SK-N-SH (cell line): ENCODE measurements around the gene ASB7. TPM values are rescaled to one million over a fixed set of nuclear protein-coding genes. Genes with fewer than 3 reads are reported as not detected.

Experiments
- CTCF ChIA-PET: fragments of 300-600, 350-600 bp; formaldehyde crosslinking; extraction: SDS; loops from one replicate; lab custom pipeline; 2021; lab: Yijun Ruan, JAX
- POLR2A ChIA-PET: fragments of 350-600 bp; sonication (Branson Sonifier 250); formaldehyde crosslinking; extraction: SDS; loops from one replicate; lab custom pipeline; 2020; ENCODE audit warnings: antibody characterized with exemption, inconsistent platforms; lab: Yijun Ruan, JAX
- DNase-seq: peaks from one replicate; pipeline ENCODE4 v3.0.0; 2012
- H2AFZ ChIP-seq: fragments of 200-600 bp; sonication (generic); 2 replicates; pipeline ENCODE4 v1.8.1; 2016; ENCODE audit warnings: antibody characterized with exemption, mild to moderate bottlenecking, low read depth
- H3F3A ChIP-seq: fragments of 200-600 bp; sonication (generic); replicated peaks from 2 replicates; pipeline ENCODE3; 2016; ENCODE audit warnings: antibody characterized with exemption, mild to moderate bottlenecking; ENCODE audit not compliant: insufficient read depth
- H3K27ac ChIP-seq, 2 experiments: fragments of 200-500 bp in 1 of 2; fragments of 200-600 bp in 1 of 2; sonication (Bioruptor generic) in 1 of 2; sonication (generic), shearing (Covaris generic) in 1 of 2; 2 replicates each; pipeline versions ENCODE4 v1.5.1 to v1.6.1; 2014 to 2016; ENCODE audit warnings: low read depth in 2 of 2, inconsistent platforms in 1 of 2, low read length in 1 of 2, mild to moderate bottlenecking in 1 of 2, mixed read lengths in 1 of 2
- H3K27me3 ChIP-seq: fragments of 200-600 bp; sonication (generic), shearing (Covaris generic); 2 replicates; pipeline ENCODE4 v1.6.1; 2016; ENCODE audit warnings: mixed run types; ENCODE audit not compliant: insufficient read depth
- H3K36me3 ChIP-seq, 2 experiments: fragments of 200-500 bp in 1 of 2; fragments of 200-600 bp in 1 of 2; sonication (Bioruptor generic) in 1 of 2; sonication (generic) in 1 of 2; replicated peaks in 1 of 2; 2 replicates each; pipeline versions ENCODE3 to v1.5.1; 2014 to 2016; ENCODE audit warnings: low read length in 1 of 2, mild to moderate bottlenecking in 1 of 2; ENCODE audit not compliant: insufficient read depth in 2 of 2, control insufficient read depth in 1 of 2
- H3K4me1 ChIP-seq, 2 experiments: fragments of 200-500 bp in 1 of 2; fragments of 200-600 bp in 1 of 2; sonication (Bioruptor generic) in 1 of 2; sonication (generic), shearing (Covaris generic) in 1 of 2; 2 replicates each; pipeline versions ENCODE4 v1.5.1 to v1.6.1; 2014 to 2016; ENCODE audit warnings: low read depth in 1 of 2, low read length in 1 of 2, mixed run types in 1 of 2; ENCODE audit not compliant: insufficient read depth in 2 of 2, control insufficient read depth in 1 of 2
- H3K4me2 ChIP-seq: fragments of 200-600 bp; sonication (generic), shearing (Covaris generic); 2 replicates; pipeline ENCODE4 v1.6.1; 2017; ENCODE audit warnings: mixed run types
- H3K4me3 ChIP-seq, 2 experiments: fragments of 200-500 bp in 1 of 2; fragments of 200-600 bp in 1 of 2; sonication (Bioruptor generic) in 1 of 2; sonication (generic), shearing (Covaris generic) in 1 of 2; 2 replicates each; pipeline versions ENCODE4 v1.5.1 to v1.8.1; 2014 to 2016; ENCODE audit warnings: low read depth in 2 of 2, inconsistent platforms in 1 of 2, low read length in 1 of 2, mild to moderate bottlenecking in 1 of 2, mixed read lengths in 1 of 2, moderate library complexity in 1 of 2
- H3K79me2 ChIP-seq: fragments of 200-600 bp; sonication (generic); 2 replicates; pipeline ENCODE4 v1.8.1; 2017; ENCODE audit warnings: mild to moderate bottlenecking; ENCODE audit not compliant: insufficient read depth
- H3K9ac ChIP-seq: fragments of 200-600 bp; sonication (generic); 2 replicates; pipeline ENCODE4 v1.6.1; 2017; ENCODE audit warnings: mixed run types
- H3K9me2 ChIP-seq: fragments of 200-600 bp; sonication (generic); 2 replicates; pipeline ENCODE4 v1.6.1; 2017; ENCODE audit warnings: mixed run types
- H3K9me3 ChIP-seq: fragments of 200-600 bp; sonication (generic); 2 replicates; pipeline ENCODE4 v1.6.1; 2017; ENCODE audit warnings: mixed run types, mild to moderate bottlenecking, moderate library complexity
- H4K20me1 ChIP-seq: fragments of 200-600 bp; sonication (generic); 2 replicates; pipeline ENCODE4 v1.6.1; 2017; ENCODE audit warnings: mild to moderate bottlenecking, mixed run types; ENCODE audit not compliant: insufficient read depth
- CHD2 ChIP-seq: fragments of 150-350 bp; IDR thresholded peaks from 2 replicates; pipeline ENCODE4 v1.6.1; 2018; ENCODE audit warnings: low read length; ENCODE audit not compliant: partially characterized antibody
- GATA2 ChIP-seq: sonication (generic); formaldehyde crosslinking; IDR thresholded peaks from 2 replicates; pipeline ENCODE4 v1.5.0; 2020; ENCODE audit warnings: mild to moderate bottlenecking, missing genetic modification reagents
- NFIC ChIP-seq: IDR thresholded peaks from 2 replicates; pipeline ENCODE4 v1.4.0; 2012; ENCODE audit warnings: borderline replicate concordance
- NRF1 ChIP-seq: IDR thresholded peaks from 2 replicates; pipeline ENCODE4 v1.6.1; 2012; ENCODE audit warnings: low read depth, mild to moderate bottlenecking, low read length
- TCF12 ChIP-seq: IDR thresholded peaks from 2 replicates; pipeline ENCODE4 v1.4.0; 2012
- TEAD4 ChIP-seq: IDR thresholded peaks from 2 replicates; pipeline ENCODE4 v1.4.0; 2012; ENCODE audit warnings: mild to moderate bottlenecking, borderline replicate concordance; ENCODE audit not compliant: insufficient read depth
- WGBS: methylation state at CpG from one replicate; pipeline ENCODE4 v1.1.6; 2017; ENCODE audit warnings: low lambda C conversion rate; 5-methylcytosine and 5-hydroxymethylcytosine counted together
- polyA plus RNA-seq, 3 experiments: library from polyadenylated mRNA; depleted of rRNA; stranded (reverse); fragments of >200 nt; gene quantifications; 2 replicates each; pipeline ENCODE4 v1.2.3, GENCODE V29; 2012
- TF ChIP-seq, protein P1 (sequence below): fragments of 150-350 bp; IDR thresholded peaks from 2 replicates; pipeline ENCODE4 v1.6.1; 2016; ENCODE audit warnings: mild to moderate bottlenecking, low read depth, low read length
- TF ChIP-seq, protein P2 (sequence below): IDR thresholded peaks from 2 replicates; pipeline ENCODE4 v1.4.0; 2012; ENCODE audit warnings: low read depth, borderline replicate concordance
- TF ChIP-seq, protein P3 (sequence below): fragments of 200-600 bp; sonication (generic); IDR thresholded peaks from 2 replicates; pipeline ENCODE4 v1.6.1; 2017; ENCODE audit warnings: antibody characterized with exemption, mild to moderate bottlenecking, moderate library complexity
- TF ChIP-seq, protein P4 (sequence below): IDR thresholded peaks from 2 replicates; pipeline ENCODE4; 2012
- TF ChIP-seq, protein P5 (sequence below): IDR thresholded peaks from 2 replicates; pipeline ENCODE4 v1.4.0; 2012; ENCODE audit warnings: low read depth, borderline replicate concordance

Gene ASB7
- polyA plus RNA-seq, 1 of the 3 experiments (the other 2 are of a cell fraction) = 6.1 TPM

DNA sequence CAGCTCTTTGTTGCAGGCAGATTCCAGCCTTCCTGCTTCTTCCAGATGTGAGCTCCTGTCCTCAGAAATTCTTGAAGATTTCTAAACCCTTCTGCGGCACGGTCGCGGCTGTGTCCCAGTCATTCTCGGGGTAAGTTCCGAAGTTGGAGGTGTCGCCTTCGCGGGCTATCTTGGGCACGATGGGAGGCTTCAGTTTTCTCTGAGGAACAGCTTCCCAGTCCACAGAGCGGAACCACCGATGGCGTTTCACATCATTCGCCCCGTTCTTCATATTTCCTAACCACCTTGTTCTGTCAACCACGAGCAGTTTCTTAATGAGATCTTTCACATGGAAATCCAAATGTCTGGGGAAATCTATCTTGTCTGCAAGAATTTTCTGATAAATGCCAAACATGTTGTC, 48.9 kb upstream of the ASB7 start:
- Histone ChIP-seq H2AFZ (no peak overlapping the region), H3K79me2 (no peaks in the 10 kb centered on the region), H3K27me3 (no peaks in the 10 kb centered on the region), H3K9me3 (no peaks in the 10 kb centered on the region), H3F3A (no peaks in the 10 kb centered on the region), H3K4me3 (no peak overlapping the region), H3K9me2 (no peaks in the 10 kb centered on the region), H3K9ac (no peak overlapping the region), H3K4me2 (no peak overlapping the region), H3K27ac (no peak overlapping the region), H3K36me3 (no peaks in the 10 kb centered on the region), H4K20me1 (no peaks in the 10 kb centered on the region), H3K4me1 (no peaks in the 10 kb centered on the region)
- 80% methylated on average over 16 of the region's 16 CpGs for WGBS
- ChIA-PET POLR2A (no interaction called here), CTCF (interaction anchor here (0.8 kb wide), 1 partner anchor 19 kb away, joined by 3 read pairs; no protein-coding TSS in a partner anchor)
- TF ChIP-seq, protein P1, sequence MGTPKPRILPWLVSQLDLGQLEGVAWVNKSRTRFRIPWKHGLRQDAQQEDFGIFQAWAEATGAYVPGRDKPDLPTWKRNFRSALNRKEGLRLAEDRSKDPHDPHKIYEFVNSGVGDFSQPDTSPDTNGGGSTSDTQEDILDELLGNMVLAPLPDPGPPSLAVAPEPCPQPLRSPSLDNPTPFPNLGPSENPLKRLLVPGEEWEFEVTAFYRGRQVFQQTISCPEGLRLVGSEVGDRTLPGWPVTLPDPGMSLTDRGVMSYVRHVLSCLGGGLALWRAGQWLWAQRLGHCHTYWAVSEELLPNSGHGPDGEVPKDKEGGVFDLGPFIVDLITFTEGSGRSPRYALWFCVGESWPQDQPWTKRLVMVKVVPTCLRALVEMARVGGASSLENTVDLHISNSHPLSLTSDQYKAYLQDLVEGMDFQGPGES = no peak
- TF ChIP-seq GATA2 (CRISPR knock-in tag) (no peak), NRF1 (no peak), CHD2 (no peak), NFIC (no peak), TEAD4 (no peak), TCF12 (no peak)
- TF ChIP-seq, protein P2, sequence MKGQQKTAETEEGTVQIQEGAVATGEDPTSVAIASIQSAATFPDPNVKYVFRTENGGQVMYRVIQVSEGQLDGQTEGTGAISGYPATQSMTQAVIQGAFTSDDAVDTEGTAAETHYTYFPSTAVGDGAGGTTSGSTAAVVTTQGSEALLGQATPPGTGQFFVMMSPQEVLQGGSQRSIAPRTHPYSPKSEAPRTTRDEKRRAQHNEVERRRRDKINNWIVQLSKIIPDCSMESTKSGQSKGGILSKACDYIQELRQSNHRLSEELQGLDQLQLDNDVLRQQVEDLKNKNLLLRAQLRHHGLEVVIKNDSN = no peak
- TF ChIP-seq, protein P3, sequence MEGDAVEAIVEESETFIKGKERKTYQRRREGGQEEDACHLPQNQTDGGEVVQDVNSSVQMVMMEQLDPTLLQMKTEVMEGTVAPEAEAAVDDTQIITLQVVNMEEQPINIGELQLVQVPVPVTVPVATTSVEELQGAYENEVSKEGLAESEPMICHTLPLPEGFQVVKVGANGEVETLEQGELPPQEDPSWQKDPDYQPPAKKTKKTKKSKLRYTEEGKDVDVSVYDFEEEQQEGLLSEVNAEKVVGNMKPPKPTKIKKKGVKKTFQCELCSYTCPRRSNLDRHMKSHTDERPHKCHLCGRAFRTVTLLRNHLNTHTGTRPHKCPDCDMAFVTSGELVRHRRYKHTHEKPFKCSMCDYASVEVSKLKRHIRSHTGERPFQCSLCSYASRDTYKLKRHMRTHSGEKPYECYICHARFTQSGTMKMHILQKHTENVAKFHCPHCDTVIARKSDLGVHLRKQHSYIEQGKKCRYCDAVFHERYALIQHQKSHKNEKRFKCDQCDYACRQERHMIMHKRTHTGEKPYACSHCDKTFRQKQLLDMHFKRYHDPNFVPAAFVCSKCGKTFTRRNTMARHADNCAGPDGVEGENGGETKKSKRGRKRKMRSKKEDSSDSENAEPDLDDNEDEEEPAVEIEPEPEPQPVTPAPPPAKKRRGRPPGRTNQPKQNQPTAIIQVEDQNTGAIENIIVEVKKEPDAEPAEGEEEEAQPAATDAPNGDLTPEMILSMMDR = no peak
- TF ChIP-seq, protein P4, sequence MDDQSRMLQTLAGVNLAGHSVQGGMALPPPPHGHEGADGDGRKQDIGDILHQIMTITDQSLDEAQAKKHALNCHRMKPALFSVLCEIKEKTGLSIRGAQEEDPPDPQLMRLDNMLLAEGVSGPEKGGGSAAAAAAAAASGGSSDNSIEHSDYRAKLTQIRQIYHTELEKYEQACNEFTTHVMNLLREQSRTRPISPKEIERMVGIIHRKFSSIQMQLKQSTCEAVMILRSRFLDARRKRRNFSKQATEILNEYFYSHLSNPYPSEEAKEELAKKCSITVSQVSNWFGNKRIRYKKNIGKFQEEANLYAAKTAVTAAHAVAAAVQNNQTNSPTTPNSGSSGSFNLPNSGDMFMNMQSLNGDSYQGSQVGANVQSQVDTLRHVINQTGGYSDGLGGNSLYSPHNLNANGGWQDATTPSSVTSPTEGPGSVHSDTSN = no peak
- TF ChIP-seq, protein P5, sequence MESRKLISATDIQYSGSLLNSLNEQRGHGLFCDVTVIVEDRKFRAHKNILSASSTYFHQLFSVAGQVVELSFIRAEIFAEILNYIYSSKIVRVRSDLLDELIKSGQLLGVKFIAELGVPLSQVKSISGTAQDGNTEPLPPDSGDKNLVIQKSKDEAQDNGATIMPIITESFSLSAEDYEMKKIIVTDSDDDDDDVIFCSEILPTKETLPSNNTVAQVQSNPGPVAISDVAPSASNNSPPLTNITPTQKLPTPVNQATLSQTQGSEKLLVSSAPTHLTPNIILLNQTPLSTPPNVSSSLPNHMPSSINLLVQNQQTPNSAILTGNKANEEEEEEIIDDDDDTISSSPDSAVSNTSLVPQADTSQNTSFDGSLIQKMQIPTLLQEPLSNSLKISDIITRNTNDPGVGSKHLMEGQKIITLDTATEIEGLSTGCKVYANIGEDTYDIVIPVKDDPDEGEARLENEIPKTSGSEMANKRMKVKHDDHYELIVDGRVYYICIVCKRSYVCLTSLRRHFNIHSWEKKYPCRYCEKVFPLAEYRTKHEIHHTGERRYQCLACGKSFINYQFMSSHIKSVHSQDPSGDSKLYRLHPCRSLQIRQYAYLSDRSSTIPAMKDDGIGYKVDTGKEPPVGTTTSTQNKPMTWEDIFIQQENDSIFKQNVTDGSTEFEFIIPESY = no peak
- DNase-seq = no peak
